HG02981 (cell line): Measurements from ENCODE around the gene TSHZ2.

Experiments
- ATAC-seq: cut with Tn5 transposase; IDR thresholded peaks from one replicate; pipeline ENCODE4 v1.9.1; 2021; ENCODE audit warnings: mild to moderate bottlenecking, moderate library complexity; ENCODE audit not compliant: unreplicated experiment

Gene TSHZ2

GRCh38 chr20:53055367-53056067, 83.4 kb downstream of the TSHZ2 start:
- no peak for ATAC-seq

- no peak for ATAC-seq
Observed at GRCh38 chr20:53057579-53057978, 85.4 kb downstream of the TSHZ2 start.

- ATAC-seq = no peak
Observed at GRCh38 chr20:53059848-53060247, 87.7 kb downstream of the TSHZ2 start.

GRCh38 chr20:53061192-53062108, 89.3 kb downstream of the TSHZ2 start:
- ATAC-seq = no peak

GRCh38 chr20:53064935-53065334, 92.8 kb downstream of the TSHZ2 start:
- ATAC-seq = no peak

GRCh38 chr20:53068241-53068640, 96.1 kb downstream of the TSHZ2 start:
- no peak for ATAC-seq

GRCh38 chr20:53069132-53069531, 97.0 kb downstream of the TSHZ2 start:
- ATAC-seq = no peak

- ATAC-seq = no peak
Observed at GRCh38 chr20:53070224-53070623, 98.1 kb downstream of the TSHZ2 start.

- ATAC-seq = no peak
Observed at GRCh38 chr20:53070706-53071392, 98.7 kb downstream of the TSHZ2 start.

- ATAC-seq = no peak
Observed at GRCh38 chr20:53071833-53072232, 99.7 kb downstream of the TSHZ2 start.

GRCh38 chr20:53072923-53073579, 100.9 kb downstream of the TSHZ2 start:
- ATAC-seq = no peak

GRCh38 chr20:53073636-53074415, 101.7 kb downstream of the TSHZ2 start:
- ATAC-seq = no peak

- ATAC-seq = no peak
Observed at GRCh38 chr20:53074811-53075314, 102.7 kb downstream of the TSHZ2 start.

GRCh38 chr20:53076668-53077067, 104.5 kb downstream of the TSHZ2 start:
- ATAC-seq = no peak

- no peak for ATAC-seq
Observed at GRCh38 chr20:53077373-53078205, 105.4 kb downstream of the TSHZ2 start.

GRCh38 chr20:53078761-53079160, 106.6 kb downstream of the TSHZ2 start:
- no peak for ATAC-seq

- no peak for ATAC-seq
Observed at GRCh38 chr20:53079261-53079691, 107.1 kb downstream of the TSHZ2 start.

GRCh38 chr20:53079828-53080686, 107.9 kb downstream of the TSHZ2 start:
- ATAC-seq = no peak
